Activated CD4-positive, alpha-beta T cell treated with anti-CD3 and anti-CD28 coated beads for 48 hours (primary cell): Measurements from ENCODE around the gene MYZAP.
"Not testable (repeated sequence)": the region's sequence is repeated elsewhere in the genome, so short reads cannot be mapped to it uniquely, and the experiment has no call there.

Source experiments
- DNase-seq: peaks from one replicate; pipeline ENCODE4 v3.0.0-alpha.2; 2020

The MYZAP gene

DNA sequence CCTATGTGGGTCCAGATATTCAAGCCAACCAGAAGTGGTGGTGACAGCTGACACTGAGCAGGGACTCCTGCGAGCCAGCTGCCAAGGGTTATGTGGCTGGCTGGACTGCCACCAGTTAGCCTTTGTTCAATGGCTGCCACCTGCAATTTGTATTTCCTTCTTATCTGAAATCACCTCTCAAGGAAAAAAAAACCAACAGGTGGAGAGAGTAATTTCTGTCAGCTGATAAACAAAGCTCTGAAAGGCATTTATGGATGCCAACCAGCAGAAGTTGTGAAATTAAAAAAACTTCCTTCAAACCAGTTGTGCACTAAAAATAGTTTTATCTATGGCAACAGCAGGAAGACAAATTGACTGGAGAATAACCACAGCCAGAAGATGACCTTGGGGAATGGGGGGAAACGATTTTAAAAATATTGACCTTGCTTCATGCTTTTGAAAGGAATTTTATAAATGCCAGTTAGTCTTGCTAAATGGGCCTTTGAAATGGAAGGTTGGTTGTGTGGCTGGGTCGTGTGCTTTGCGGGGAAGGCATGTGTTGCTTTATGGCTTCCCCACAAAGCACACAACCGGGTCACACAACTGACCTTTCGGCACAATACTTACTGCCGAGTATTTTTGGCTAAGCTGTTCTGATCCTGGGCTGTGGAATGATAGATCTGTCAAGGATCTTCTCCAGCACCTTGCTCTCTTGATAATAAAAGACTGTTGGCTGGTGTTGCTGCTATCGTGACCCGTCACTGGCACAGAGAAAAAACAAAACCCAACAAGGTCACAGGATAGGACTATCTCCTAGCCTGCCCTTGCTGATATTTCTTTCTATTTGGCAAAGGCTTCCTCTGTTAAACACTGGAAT is 3.5 kb downstream of the MYZAP start:
- no peak for DNase-seq

DNA sequence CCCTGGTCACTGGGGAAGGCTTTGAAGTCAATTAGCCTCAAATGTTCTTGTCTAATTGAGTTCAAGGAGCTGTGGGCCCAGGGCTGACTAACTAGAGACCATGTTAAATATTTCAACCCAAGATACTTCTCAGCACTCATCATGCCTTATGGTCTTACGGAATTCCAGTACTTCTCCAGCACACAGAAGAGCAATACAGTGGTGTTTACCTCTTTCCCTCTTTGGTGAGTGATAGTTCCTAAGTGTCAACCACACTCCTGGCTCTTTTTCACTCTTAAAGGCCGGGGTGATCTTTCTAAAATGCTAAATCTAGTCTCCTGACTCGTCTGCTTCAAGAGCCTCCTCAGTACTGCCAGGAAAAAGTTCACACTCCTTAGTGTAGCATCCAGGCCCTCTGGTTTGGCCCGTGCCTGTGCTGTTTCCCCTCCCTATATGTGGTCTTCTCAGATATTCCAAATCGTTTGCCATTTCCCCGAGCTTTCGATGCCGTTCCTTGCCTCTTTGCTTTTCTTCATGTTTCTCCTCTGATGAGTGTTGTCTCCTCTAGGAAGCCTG is 4.7 kb downstream of the MYZAP start:
- DNase-seq: no peak

DNA sequence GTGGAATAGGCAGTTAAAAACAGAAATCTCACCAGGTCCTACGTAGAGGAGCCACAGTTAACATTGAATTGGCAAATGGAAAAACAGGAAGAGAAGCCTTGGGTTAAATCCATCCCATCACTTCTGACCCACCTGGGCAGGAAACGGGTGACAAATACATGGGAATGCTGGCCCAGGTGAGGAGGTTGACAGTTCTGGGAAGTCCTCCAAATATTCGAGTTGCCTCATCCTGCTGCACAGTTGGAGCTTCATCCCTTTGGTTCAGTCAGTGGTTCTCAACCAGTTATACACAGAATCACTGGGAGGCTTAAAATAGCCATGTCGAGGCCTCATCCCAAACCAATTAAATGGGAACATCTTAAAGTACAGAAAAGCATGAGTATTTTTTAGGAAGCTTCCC is 5.3 kb downstream of the MYZAP start:
- no peak for DNase-seq

DNA sequence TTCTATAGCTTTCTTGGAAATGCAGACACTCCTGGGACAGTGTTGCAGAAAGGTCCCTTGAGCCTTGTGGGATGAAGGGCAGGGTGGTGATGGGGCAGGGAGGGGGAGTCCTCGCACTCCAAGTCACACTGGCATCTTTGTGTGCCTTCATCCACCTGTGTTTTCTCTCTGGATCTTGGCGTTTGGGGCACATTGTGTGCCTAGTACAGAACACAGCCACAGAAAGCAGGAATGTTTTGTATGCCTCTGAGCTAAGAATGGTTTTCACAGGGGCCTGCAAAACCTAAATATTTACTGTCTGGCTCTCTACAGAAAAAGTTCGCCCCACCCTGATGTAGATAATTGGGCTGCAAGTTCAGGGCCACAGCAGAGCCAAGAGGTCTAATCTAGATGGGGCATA is 5.7 kb downstream of the MYZAP start:
- DNase-seq: no peak

DNA sequence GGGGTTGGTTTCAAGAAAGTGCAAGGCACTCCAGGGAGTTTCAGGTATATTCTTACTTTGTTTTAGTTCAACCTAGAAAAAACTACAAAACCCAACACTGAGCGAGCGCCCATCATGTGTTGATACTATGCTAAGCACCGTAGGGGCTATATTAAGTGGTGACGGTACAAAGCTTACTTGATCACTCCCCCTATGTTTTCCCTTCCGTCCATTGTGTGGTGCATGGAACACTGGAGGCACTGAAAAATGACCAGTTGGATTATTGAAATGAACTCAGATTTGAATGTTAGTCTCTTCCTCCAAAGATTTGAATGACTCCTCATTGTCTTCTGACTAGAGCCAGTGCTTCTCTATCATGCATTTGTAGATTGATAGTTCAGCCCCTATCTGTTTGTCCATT is 6.6 kb downstream of the MYZAP start:
- no peak for DNase-seq

DNA sequence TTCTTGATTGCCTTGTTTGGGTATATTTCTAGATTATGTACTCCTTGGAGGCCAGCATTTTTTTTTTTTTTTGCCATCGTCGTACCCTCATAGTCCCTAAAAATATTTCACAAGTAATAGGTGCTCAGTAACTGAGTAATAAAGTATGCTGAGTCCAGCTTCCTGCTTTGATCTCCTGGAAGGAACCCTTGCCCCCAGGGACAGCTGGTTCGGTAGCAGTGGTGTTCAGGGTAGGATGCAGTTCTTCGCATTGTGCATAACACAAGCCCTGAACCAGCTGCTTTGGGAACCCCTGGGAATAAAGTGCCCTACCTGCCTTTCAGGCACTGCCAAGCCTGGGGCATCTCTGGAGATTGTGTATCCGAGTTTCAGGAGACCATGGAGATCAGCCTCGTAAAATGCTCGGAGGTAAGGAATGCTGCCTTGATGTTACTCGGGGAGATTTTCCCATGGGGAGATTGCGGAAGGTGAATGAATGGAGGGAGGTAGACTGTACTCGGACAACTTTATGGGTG is 7.6 kb downstream of the MYZAP start:
- DNase-seq: no peak

DNA sequence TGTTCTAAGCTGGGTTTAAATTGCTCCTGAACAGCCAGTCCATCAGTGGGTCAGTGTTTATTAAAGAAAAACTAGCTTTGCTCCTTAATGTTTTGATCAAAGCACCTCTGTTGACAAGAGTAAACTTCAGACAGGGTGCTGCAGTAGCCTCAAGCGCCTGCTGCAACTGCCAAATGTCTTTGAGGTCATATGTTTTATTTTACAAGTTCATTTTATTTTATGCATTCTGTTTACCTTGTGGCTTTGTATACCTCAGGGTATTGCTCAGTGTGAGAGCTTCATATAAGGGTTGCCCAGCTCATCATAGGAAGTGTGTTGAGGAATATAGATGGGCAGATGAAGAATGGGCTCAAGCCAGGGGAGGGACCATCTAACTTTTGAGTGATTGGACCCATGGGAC is 8.5 kb downstream of the MYZAP start:
- DNase-seq: no peak

DNA sequence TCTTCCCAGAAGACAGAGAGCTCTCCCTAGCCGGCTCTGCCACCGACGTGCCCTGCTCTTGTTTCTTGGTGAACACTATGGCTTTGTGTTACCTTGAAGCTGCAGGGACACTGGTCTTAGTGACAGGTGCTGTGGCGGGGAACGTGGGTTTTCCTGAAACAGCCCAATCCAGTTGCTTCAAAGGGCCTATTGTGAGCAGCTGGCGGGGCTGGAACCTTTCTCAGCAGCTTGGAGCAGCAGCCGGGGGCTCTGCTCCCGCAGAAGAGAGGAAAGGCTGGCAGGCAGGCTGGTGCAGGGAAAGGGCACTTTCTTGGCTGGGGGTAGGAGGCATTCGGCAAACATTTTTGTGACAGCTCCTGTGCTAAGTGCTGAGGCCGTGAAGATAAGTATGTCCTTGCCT is 12.8 kb downstream of the MYZAP start:
- DNase-seq: no peak

DNA sequence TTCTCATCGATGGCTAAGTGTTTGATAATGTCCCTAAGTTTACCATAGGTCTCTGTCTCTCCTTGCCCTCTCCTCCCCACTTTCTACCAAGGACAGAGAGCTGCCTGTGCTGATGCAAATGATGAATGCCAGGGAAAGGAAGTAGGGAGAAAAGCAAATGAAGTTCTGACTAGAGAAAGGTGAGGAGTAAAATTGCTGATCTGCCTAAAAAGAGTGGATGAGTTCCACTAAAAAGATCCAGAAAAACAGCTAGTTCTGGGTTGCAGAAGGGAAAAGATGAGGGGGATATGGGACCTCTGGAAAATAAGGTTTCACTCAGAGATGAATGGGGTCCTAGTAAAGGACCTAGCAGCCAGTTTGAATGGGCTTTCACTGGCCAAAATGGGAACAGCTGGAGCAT is 13.8 kb downstream of the MYZAP start:
- DNase-seq: no peak

DNA sequence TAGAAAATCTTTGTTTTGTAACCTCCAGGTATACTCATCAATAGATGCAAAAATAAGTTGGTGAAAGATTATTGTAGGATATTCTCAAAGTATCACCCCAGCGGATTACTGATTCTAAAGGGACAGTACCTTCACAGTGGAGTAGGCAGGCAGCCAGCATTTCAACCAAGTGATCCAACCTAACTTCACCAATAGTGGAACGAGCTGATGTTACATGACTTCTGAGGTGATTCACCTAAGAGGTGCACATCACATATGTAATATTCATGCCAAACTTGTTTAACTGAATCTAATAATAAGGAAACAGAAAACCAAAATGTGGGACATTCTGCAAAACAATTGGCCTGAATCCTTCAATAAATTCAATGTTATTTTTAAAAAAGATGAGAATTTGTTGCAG is 14.3 kb downstream of the MYZAP start:
- DNase-seq: no peak

DNA sequence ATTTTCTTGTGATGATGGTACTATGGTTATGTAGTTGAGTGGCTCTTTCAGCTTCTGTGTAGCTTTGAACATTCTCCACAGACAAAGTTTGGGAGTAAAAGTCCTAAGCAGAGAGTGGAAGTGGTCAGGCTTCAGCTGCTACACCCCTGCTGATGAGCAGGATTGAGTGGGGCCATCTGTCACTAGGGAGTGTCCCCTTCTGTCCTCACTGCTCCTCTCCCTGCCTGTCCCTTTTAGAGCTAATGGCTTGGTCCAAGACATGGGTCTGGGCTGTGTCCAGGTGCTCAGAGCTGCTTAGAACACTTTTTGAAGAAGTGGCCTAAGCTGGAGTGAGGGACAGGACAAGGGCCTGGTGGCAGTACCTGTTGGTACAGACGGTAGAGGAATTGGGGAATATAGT is 15.1 kb downstream of the MYZAP start:
- no peak for DNase-seq

DNA sequence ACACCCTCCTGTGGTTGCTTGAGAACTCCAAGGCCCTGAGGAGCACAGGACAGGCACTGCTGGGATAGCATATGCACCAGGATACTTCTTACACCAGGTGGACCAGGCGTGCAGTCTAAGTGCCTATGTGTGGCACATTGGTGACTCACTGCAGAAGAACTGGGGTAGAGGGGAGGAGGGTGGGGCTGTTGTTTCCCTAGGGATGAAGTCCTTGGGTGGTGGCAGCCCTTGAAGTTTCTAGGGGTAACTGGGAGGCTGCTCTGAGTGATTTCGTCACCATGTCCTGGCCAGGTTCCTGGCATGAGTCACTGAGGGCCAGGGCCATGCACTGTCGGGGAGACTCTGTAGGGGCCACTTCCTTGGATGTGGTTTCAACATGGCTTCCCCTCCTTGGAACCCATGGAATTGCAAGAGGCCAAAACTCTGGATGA is 15.9 kb downstream of the MYZAP start:
- no peak for DNase-seq

DNA sequence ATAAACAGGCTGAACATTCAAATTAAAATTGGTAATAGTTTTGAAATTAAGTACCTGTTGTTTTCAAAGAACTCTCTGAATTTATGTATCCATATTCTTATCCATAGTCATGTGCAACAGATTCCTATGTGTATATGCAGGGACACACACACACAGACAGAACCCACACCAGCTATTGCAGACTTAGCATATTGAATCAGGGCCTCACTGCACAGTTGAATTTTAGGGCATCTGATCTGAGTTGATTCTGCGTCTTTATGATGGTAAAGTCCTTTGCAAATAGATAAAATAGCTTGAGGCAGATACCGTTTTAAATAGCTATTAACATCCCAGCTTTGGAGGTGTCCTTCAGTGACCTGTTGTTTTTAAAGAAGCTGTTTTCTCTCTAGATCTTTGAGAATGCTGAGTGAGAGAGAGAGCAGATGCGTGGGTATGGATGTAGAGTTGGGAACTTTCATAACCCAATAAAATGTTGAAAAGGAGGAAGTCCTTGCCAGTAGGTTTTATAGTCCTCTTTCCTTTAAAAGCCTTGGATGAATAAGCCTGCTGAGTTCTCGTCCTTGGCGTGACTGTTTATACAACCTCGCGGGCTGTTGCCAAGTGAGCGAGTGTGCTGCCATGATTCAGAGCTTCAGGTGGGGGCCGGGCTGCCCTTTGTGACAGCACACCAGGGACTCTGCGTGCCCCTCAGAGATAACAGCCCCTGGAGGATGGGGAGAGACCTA is 18.3 kb downstream of the MYZAP start:
- DNase-seq: no peak

DNA sequence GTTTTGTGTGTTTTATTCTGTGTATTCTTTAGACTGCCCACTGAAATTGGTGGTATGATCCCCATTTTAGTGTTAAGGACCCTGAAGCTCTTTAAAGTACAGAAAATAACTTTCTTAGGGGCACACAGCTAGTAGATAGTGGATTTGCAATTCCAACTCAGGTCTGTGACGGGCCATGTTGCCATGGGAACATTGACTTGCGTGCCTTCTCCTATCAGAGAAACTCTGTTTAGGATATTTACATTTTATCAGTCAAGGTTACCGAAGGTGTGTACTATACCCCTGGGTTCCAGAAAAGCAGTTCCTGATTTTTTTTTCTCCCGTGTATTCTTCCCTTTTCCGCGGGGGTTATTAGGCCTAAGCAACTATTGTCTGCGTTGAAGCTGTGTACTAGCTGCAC is 19.4 kb downstream of the MYZAP start:
- DNase-seq: no peak

DNA sequence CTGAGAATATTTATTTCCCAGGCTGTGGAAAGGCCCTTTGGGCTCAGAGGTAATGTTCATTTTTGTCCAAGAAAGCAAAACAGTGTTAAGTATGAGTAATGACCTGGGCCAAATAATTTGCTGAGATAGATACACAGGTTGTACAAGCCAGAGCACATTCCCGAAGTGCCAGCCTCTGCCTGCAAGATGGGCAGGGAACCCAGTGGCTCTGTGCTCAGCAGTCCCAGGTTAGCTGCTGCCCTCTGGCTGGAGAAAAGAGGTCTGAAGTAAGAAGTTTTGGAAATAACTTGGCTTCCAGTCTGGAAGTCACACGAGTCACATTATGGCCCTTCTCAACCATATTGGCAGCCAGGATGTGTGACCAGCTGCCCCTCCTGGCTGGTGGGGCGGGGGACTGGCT is 20.2 kb downstream of the MYZAP start:
- DNase-seq: no peak

DNA sequence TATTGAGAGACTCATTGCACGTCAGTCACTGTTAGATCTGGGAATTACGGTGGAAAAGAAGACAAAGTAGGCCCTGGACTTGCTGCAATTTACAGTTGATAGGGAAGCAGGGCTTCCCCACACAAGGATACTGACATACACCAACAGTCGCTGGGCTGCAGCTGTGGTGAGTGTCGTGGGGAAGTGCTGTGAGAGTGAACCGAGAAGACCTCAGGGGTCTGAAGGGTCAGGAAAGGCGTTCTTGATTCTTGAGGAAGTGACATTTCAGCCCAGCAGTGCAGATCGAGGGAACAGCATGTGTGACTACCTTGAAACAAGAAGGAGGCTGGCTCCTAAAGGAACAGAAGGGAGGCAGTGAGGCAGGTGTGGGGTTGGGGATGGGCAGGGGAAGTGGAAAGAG is 22.5 kb downstream of the MYZAP start:
- DNase-seq: no peak

DNA sequence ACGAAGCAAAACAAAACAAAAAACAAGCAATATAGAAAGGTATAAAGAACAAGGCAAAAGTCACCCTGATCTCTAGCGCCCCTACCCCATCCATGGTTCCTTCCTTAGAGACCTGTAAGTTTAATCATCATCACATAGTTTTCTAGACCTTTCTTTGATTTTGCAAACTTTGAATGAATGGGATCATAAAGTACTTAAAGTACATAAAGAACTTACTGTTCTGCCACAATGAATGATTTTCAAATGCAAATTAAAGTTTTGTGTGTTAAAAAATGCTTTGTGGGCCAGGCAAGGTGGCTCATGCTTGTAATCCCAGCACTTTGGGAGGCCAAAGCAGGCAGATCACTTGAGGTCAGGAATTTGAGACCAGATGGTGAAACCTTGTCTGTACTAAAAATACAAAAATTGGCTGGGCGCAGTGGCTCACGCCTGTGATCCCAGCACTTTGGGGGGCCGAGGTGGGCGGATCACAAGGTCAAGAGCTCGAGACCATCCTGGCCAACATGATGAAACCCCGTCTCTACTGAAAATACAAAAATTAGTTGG is 24.3 kb downstream of the MYZAP start:
- not testable (repeated sequence) for DNase-seq

DNA sequence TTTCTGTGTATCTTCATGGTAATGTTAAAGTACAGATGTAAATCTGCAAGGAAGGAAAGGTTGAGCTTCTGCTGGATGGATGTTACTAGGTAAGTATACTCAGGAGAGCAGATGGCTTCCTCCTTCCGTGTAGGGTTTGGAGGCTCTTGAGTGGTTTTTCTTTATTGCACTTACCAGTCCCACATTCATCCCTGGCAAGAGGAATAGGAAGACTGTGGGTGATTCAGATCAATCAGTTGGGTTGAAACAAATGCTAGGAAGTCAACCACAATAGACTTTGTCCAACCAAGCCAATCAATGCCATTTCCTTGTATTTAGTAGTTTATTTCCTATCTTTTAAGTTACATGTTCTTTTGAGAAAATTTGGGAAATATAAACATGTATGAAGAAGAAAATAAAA is 26.6 kb downstream of the MYZAP start:
- no peak for DNase-seq

DNA sequence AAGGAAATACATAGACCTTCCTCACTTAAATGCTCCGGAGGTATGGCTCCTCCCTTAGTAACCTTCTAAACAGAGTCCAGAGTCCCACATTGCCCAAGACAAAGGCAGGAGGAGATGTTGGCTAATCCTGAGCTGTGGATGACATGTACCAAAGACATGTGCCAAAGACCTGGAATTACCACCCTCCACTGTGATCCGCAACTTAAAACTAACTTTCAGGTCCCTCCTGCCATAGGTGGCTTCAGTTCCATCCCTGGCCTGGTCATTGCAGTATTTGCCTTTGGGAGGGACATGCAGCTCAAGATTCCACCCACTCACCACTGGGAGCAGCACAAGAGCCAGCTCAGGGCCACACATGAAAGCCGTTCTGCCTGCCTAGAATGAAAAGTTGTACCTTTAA is 28.0 kb downstream of the MYZAP start:
- DNase-seq: no peak

DNA sequence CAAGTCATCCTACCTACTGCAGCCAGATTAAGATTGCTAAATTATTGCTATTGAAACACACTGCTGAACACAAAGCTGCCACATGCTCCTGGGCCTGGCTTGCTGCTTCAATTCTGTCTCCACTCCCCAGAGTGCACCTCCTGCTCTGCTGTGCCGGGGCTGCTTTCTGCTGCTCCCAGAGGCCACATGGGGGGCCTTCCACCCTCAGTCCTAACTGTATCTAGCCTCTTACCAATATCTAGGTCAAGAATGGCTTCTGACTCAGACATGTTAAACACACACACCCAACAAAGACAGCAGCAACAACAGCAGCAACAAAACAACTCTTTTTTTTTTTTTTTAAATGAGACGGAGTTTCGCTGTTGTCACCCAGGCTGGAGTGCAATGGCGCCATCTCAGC is 33.0 kb downstream of the MYZAP start:
- no peak for DNase-seq

DNA sequence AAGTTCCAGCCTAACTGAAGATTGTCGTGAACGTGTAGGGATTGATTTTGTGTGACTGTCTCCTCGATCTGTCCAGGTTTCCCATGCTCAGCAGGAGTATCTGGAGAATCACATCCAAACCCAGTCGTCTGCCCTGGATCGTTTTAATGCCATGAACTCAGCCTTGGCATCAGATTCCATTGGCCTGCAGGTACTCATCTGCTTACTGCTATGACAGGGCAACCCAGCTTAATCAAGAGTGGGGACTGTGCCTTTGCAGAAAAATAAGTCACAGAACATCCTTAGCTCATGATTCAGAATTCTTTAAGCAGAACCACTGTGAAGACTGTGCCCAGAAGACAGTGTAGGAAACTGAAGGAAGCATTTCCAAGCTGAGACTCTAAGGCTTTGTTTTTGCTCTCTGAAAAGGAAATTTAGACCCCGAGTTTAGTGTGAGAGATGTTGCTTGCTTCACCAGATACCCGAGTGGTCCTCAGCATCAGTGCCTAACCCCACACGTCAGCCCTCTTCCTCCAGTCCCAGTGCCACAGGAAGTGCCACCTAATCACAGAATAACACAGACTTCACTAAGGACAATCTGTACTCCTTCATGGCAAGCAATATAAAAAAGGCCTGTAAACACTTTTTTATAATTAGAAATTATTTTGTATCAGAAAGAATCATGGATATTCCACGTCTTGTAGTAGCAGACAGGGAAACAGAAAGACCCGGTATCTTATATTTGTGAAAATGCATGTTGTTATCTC is 34.2 kb downstream of the MYZAP start:
- no peak for DNase-seq

DNA sequence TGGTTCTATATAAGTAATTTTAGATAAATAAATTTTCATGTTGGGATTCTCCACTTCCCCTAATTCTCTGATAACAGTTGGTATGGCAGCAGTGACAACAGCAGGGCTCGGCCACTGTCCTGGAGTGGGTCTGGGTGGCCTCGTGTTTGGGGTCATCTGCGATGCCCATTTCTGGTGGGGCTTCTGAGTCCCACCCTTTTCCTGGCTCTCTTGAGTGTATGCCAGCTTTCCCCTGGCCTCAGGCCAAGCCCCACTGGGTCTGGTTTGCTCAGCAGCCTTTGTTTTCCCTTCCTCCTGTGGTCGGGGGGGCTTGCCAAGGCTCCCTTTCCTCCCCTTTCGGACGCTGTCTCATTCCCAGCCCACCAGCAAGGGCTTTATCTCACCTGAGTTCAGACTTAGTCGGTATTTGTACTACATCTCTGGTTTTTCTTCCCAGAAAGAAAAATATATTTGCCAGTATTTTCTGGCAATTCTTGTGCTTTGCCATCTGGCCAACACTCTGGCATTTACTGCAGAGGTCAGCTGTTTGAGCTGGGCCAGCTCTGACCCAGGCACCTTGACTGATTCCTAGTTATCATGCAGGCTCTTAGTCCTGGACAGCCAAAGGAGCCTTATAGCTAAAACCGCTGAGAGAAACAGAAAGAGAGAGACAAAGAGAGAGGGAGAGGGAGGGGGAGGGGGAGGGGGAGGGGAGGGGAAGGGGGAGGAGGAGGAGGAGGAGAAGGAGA is 35.2 kb downstream of the MYZAP start:
- no peak for DNase-seq
